ENCODE data around the gene ERC2. TPM values are rescaled to one million over a fixed set of nuclear protein-coding genes. Genes with fewer than 3 reads are reported as not detected.

ERC2 gene
- polyA plus RNA-seq, 1 donor = 1.6 TPM

- DNase-seq = no peak
Observed at GRCh38 chr3:56365905-56366640, 102.2 kb downstream of the ERC2 start.

- no peak for DNase-seq
Observed at GRCh38 chr3:56364665-56365064, 103.6 kb downstream of the ERC2 start.

DNA sequence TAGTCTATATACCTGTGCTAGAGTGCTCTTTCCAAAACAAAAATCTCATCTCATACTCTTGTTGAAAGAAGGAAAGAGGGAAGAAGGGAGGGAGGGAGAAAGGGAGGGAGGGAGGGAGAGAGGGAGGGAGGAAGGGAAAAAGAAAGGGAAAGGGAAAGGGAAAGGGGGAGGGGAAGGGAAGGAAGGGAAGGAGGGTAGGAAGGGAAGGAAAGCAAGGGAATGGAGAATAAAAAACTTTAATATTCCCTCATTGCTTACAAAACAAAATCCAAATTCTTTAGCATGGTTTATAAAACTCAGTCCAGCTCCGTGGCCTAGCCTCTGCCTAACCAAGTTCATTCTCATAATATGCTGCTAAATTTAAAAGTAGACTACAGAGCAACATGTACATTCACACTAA, 104.5 kb downstream of the ERC2 start:
- DNase-seq = no peak

- DNase-seq = no peak
Observed at GRCh38 chr3:56361731-56362130, 106.5 kb downstream of the ERC2 start.

DNA sequence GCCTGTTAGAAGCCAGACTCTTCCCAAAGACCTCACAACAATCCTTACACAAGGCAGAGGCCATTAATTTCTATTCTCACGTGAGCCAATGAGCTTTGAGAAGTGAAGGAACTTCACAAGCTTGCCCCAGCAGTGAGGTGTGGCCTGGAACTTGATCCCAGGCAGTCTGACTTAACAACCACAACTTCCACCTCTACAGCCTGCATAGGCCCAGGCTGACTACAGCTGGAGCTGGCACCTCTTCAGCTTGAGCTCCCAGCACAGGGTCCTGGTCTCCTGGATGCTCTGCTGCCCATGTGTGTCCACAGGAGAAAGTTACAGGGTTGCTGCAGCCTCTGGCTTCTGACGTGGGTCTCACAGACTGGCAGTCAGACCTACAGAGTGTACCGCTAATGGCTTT, 111.0 kb downstream of the ERC2 start:
- DNase-seq = no peak

DNA sequence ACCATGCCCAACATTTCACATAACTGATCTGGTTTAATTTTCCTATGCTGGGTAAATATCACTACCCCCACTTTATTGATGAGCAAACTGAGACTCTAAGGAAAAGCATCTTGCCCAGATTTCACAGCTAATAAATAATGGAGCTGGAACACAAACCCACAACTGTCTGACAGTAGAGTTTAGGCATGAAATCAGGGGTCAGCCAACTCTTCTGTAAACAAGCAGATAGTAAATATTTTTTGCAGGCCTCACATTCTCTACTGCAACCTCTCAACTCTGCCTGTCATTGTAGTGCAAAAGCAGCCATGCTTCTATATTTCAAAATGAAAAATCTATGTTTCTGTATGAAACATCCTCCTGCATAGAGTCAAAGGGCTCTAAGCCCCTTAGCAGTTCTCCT, 111.5 kb downstream of the ERC2 start:
- no peak for DNase-seq

- no peak for DNase-seq
Observed at GRCh38 chr3:56355570-56356185, 112.6 kb downstream of the ERC2 start.

DNA sequence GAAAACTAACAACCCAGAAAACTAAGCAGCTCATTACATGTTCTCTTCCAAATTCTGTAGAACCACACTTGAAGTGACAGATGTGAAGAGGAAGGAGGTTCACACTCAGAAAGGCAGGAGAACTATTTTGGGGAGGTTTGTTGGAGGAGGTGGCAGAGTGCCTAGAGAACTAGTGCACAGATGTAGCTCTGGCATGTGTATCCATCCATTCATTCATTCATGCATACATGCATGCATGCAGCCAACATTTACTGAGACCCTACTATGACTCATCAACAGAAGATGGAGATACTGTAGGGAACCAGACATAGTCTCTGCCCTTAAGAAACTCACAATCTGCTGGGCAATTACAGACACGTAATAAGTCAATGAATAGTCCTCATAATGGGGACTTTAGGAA, 116.7 kb downstream of the ERC2 start:
- no peak for DNase-seq

DNA sequence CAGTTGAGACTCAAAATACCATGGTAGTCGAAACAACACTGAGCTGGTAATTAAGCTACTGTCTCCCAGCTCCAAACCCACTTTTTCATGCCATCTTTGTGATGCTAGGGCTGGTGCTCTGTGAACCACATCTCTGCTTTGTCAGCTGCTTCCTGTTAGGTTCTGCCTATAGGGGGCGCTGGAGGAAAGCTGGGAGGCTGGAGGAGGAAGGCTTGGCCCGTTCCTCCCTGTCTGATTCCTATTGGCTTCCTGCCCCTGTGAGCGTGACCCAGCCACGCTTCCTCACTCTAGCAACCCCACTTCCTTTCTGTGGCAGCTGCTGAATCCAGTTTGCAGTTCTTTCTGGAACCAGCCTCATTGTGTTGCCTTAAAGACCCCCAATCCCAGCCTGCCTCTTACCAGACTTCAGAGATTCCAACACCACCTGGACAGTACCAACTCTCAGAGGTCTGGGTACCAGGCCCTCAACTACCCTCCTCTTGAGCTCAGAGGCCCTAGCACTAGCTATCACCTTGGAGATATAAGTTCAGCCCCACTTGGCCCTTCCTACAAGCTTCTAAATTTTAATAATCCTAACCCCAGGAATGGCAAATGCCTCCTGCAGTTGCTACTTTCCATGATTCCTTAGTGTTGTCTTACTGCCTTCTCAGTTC, 120.9 kb downstream of the ERC2 start:
- DNase-seq = peak; percentile 24

DNA sequence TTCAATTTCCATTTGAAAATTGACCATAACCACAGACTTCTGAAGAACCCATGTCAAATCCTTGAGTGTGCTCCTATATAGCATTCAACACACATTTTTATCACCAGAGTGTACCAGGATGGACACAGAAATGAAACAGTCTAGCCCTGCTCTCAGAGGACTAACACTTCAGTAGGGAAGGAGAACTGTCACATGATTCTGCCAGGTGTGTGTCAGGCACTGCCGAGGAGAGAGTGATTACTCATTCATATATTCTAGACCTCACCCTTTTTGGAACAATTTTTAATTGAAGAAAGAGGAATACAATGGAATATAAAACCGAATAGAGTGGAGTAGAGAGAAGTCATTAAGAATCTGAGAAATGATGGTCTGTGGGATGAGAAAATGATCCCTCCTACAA, 125.8 kb downstream of the ERC2 start:
- no peak for DNase-seq

DNA sequence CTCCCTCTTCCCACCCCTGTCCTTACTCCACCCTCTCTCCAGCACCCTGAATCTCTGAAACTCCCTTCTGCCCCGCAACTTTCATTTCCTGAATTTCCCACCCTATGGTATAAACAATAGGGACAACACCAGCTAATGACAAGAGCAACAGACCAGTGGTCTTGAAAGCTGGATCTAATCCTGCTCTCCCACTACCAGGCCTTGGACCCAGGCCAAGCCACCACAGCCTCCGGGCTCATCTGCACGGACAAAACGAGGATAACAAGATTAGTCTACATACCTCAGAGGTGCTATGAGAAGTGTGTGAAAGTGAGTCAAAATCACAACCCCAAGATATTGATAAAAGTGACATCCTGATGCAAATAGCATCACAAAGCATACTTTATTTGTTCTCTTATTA, 128.6 kb downstream of the ERC2 start:
- DNase-seq = no peak

- DNase-seq = no peak
Observed at GRCh38 chr3:56339244-56339643, 129.0 kb downstream of the ERC2 start.

GRCh38 chr3:56336023-56336422, 132.2 kb downstream of the ERC2 start:
- no peak for DNase-seq

- DNase-seq = no peak
Observed at GRCh38 chr3:56324473-56324872, 143.8 kb downstream of the ERC2 start.

DNA sequence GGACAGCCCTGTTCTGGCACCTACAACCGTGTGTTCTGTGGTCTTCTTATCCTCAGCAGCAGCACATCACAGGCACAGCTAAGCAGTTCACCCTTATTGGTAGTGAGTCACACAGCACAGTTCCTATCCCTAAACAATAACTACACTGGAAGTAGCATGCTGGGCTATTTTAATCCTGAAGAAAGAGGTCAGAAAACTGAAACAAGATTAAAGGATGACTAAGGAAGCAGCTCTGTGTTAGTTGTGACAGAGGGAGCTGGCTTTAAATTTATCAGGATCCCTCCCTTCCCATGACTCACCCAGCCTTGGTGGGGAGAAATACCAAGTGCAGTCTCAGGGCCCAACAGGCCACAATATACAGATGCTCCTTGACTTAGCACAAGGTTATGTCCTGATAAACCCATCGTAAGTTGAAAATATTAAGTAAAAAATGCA, 144.3 kb downstream of the ERC2 start:
- no peak for DNase-seq

DNA sequence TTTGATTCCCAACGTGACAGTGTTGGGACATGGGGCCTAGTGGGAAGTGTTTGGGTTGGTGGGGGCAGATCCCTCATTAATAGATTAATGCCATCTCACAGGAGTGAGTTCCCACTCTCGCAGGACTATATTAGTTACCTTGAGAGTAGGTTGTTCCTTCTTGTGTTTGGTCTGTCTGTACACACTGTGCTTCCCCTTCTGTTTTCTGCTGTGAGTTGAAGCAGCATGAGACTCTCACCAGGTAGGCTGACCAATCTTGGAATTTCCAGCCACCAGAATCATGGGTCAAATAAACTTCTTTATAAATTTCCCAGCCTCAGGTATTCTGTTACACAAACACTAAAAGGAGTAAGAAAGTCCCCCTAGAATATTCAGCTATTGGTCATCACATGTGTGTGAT, 145.4 kb downstream of the ERC2 start:
- no peak for DNase-seq

GRCh38 chr3:56321892-56322291, 146.4 kb downstream of the ERC2 start:
- DNase-seq = no peak

DNA sequence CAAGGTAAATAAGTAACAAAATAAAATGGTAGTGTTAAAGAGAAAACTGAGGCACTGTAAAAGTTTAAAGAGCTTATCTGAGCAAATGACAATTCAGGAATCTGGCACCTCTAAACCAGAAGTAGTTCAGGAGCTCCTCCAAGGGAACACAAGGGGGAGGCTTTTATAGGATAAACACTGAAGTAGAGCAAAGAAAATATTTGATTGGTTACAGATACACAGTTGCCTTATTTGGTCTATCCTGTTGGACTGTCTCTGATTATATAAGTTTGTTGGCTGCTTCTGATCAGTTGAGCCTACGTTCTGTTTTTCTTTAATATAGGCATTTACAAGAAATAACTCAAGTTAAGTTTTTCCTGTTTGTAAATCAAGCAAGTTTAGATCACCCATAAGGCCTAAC, 146.9 kb downstream of the ERC2 start:
- DNase-seq = no peak

- DNase-seq = no peak
Observed at GRCh38 chr3:56320883-56321282, 147.4 kb downstream of the ERC2 start.

- no peak for DNase-seq
Observed at GRCh38 chr3:56318891-56319290, 149.4 kb downstream of the ERC2 start.

- no peak for DNase-seq
Observed at GRCh38 chr3:56316944-56317343, 151.3 kb downstream of the ERC2 start.

- DNase-seq = no peak
Observed at GRCh38 chr3:56314842-56315241, 153.4 kb downstream of the ERC2 start.

DNA sequence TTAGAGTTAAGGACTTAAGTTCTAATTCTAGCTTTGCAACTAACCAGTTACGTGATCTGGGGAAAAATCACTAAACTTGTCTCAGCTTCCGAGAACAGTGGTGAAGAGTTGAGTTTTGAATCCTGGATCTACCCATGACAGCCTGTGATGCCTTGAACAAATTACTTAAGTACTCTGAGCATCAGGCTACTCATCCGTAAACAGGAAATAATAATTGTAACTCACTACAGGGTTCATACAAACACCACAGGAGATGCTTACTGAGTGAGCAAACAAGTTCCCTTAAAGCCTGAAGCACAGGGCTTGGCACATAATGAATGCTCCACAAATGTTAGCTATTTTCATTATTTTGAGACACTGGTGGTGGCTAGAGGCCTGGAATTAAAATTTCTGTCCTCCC, 158.8 kb downstream of the ERC2 start:
- DNase-seq = no peak

DNA sequence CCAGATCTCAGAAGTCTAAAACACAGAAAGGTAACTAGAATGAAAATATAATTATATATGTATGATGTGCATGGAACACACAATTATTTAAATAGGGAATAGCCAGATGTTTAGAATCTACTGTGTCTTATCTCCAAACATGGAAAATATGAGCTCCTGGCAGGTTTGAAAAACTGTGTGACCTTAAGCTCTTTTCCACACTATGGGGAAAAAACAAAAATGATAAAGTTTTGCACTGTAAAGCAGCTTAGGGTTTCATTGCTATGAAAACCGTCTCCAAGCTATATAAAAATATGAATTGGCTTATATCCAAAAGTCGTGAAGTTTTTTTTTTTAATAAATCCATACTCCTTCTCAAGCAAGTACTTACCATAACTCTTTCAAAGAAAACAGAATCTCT, 159.8 kb downstream of the ERC2 start:
- no peak for DNase-seq

Data from hindlimb muscle (tissue), 1 donor.